ENCODE data around the gene NAT8. TPM values are rescaled to one million over a fixed set of nuclear protein-coding genes. Genes with fewer than 3 reads are reported as not detected.

The NAT8 gene
- total RNA-seq: not detected

GRCh38 chr2:73642338-73643018 lies at the start of gene NAT8:
Gene NAT8, minus strand, starts transcription at chr2:73642422. Its CDS starts 794 bp downstream, at chr2:73641628.

Other genes starting within 250 kb of the NAT8 start
- gene TPRKB, start 94.9 kb upstream of the NAT8 start, total RNA-seq: 32.9 TPM
- 38.5 TPM for gene DUSP11, start 137.7 kb upstream of the NAT8 start, total RNA-seq
- gene C2orf78, start 141.8 kb upstream of the NAT8 start, total RNA-seq: not detected
- 19.1 TPM for gene STAMBP, start 186.5 kb upstream of the NAT8 start, total RNA-seq

All from parietal lobe (tissue), 1 donor.